HG03135 (cell line): ENCODE results near the gene CCNI.
"Not testable (repeated sequence)": the region's sequence is repeated elsewhere in the genome, so short reads cannot be mapped to it uniquely, and the experiment has no call there.

Experiments
- ATAC-seq: cut with Tn5 transposase; IDR thresholded peaks from one replicate; pipeline ENCODE4 v1.9.1; 2021; ENCODE audit warnings: mild to moderate bottlenecking, moderate library complexity; ENCODE audit not compliant: unreplicated experiment

Gene CCNI, protein sequence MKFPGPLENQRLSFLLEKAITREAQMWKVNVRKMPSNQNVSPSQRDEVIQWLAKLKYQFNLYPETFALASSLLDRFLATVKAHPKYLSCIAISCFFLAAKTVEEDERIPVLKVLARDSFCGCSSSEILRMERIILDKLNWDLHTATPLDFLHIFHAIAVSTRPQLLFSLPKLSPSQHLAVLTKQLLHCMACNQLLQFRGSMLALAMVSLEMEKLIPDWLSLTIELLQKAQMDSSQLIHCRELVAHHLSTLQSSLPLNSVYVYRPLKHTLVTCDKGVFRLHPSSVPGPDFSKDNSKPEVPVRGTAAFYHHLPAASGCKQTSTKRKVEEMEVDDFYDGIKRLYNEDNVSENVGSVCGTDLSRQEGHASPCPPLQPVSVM

DNA sequence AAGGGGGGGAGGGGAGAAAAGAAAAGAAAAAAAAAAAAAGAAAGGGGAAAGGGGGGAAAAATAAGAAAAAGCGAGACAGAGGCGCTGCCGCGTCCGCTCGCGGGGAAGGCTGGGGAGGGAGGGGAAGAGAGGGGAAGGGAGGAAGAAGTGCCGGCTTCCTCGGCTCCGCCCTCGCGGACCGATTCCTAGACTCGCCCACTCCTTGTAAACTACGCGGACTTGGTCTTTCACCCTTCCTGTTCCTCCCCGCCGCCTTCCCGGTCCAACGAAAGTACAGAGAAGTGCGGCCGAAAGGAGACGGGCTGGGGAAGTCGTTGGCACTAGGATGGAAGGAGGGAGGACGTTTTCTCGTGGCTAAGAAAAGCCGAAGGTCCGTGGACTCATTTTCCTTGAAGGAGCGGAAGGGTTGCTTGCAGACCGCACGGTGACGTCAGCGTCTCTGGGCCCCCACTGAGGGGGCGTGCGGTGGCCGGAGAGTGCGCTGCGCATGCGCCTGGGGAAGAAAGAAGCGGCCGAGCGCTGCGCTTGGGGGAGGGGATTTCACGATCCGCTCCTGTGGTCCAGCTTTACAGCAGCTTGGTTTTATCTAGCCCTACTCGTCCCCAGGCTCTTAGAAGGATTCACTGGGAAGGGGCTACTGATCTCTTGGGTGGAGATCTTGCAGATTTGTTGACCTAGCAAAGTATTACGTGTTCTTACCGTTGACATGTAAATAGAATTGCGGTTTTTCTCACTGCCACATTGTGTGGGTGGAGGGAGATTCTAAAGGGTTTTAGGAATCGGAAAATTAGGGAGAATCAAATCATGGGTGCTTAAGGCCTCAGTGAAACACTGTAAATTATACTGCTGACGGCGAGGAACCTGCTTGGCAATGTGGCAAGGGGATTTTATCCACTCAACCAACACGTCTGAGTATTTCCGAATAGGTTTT, at the start of gene CCNI:
Gene CCNI (minus strand): TSS at position 121 of the 931 bp plus-strand sequence. CDS start 9,627 bp downstream, outside the sequence.
- peak; percentile 66 for ATAC-seq

DNA sequence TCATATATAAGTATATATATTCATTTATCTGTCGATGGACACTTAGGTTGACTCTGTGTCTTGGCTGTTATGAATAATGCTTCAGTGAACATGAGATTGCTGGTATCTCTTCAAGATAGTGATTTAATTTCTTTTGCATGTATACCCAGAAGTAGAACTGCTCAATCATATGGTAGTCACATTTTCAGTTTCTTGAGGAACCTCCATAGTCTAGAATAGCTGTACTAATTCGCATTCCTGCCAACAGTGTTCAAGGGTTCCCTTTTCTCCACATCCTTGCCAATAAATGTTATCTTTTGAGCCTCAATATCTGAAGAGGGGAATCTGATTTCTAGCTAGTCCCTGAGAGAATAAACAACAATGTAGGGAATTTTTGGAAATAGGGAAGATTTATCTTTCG, 48.8 kb upstream of the CCNI start:
- no peak for ATAC-seq

DNA sequence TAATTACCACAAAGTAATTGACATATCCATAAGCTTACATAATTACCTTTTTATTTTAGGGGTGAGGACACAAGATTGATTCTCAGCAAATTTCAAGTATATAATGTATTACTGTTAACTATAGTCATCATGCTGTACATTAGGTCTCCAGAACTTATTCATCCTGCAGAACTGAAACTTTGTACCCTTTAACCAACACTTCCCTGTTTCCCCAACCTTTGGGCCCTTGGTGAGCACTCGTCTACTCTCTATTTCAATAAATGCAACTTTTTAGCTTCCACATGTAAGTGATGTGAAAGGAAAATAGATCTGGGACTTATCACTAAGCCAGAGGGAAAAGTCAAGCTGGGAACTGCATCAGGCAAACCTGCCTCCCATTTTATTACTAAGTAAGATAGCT, 47.6 kb upstream of the CCNI start:
- ATAC-seq: no peak

DNA sequence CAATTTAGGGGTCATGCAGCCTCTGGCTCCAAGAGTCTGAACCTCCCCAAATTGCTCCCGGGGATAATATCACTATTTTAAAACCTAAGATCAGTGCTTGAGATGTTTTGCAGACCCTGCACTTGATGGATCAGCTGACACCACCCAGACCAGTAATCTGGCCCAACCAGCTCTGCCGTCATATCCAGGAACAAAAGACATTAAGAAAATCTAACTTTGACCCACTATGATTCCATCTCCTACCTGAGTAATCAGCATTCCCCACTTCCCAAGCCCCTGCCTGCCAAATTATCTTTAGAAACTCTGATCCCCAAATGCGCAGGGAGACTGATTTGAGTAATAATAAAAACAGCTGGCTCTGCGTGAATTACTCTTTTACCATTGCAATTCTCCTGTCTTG, 46.9 kb upstream of the CCNI start:
- ATAC-seq: no peak

DNA sequence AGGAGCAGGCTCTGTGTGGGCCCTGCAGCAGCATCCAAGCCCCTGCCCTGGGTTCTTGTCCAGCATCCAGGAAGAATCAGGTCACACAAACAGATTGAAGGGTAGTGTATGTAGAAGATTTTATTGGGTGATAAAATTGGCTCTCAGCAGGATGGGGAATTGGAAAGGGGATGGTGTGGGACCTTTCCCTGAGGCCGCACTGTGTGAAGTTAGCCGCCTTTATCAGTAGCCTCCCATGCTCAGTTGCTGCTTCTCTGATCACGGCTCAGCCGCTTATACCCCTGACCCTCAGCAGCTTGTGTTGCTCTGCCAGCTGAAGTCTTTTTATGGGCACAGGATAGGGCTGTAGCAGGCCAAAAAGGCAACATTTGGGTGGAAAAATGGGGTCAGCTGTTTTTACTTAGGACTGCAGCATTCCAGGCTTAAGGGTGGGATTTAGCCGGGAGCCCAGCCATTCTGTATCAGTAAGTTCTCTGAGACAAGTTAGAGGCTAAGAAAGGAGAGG, 46.0 kb upstream of the CCNI start:
- no peak for ATAC-seq

DNA sequence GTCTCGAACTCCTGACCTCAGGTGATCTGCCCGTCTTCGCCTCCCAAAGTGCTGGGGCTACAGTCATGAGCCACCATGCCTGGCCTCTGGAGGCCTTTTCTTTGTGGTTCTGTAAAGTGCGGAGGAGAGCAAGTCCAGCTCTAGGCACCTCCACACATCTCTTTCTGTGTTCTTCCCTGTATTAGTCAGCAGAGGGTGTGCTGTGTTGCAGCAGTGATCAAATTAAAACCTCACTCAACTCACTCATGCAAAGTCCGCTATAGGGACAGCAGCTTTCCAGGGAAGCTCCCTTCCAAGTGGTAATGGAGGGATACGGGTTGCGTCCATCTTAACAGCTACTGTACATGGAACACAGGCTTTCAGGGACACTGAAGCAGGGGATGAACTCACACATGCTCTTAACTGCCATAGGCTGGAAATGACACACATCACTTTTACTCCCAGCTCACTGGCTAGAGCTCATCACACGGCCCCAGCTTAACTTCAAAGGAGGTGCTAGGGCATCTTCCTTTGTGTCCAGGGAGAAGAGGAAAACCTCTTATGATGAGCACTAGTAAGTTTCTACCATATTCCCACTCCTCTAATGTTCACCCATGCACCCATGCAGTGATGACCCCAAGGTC, 45.2 kb upstream of the CCNI start:
- no peak for ATAC-seq

DNA sequence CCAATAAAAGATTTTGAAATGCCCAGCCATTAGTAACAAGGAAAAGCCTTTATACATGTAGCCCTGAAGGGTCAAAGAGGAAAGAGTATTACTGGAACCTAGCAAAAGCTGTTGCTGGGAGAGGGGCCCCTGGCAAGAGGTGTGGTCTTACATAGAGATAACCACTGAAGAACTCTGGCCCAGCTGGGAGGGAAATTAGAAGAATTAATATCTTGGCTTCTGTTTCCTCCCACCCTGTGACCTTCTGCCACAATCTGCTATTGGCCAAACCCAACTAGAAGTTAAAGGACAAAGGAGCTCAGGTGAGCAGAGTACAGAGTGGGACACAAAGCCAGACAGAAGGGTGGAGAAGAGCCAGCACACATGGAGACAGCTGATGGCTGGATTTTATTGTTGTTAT, 41.9 kb upstream of the CCNI start:
- ATAC-seq: no peak

DNA sequence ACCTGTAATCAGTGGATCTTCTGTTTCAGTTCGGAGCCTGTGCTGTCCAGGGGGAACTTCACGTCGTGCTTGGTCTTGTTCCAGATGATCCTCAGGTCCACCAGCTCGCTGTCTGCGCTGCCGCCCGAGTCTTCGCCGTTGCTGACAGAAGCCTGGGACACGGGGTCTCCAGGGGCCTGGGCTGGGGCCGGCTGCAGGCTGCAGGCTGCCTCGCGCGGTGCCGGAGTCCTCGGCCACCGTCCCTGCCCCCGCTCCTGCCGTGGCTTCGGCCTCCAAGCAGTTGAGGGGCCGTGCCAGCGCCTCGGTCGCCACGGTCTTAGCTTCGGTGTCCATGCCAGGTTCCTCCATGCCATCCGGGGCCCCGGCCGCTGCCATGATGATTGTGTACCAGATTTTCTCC, 37.3 kb upstream of the CCNI start:
- no peak for ATAC-seq

DNA sequence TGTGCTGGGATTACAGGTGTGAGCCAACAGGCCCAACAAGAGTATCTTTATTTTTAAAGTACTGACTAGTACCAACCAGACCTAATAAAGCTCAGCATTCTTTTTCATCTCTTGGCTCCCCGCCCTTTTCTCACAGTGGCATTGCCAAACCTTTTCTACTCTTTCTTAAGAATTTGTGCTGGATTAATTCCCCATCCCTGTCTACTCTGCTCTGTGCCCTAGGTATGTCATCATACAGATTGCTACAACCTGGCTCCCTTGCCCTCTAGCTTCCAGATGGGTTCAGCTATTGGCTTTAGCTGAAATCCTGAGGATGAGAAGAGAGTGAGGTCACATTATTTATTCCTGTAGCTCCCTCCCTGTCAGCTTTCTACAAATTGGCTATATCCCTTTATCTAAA, 34.9 kb upstream of the CCNI start:
- ATAC-seq: no peak

DNA sequence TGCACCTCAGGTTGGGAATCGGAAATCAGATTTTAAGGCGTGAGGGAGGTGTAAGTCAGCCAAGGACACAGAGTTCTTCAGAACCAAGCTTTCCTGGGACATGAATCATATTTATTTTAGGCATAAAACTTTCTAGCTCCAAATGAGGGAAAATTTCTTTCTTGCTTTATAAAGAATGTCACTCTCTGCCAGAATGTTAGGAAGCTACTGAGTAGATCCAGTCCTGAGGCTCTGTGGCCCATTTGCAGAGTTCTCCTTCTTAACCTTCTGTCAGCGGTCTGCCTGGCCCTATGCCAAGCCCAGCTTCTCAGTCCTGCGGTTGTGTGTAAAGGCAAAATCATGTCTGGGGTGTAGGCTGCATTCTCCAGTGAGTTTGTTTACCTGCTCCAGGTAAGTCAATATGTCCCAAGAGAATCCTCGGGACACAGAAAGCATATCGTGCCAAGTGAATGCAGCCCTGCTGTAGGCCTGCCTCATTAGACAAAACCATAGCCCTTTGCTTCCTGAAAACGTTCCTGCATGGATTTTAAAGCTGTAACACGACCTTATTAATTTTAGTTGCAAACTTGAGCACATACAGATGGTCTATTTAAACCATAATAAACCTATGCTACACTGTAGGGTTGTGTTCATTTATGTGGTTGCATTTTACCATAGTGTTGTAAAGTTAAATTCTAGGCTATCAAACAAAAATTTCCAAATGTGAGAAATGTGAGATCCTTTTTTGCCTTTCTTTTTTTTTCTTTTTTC, 29.2 kb upstream of the CCNI start:
- no peak for ATAC-seq

DNA sequence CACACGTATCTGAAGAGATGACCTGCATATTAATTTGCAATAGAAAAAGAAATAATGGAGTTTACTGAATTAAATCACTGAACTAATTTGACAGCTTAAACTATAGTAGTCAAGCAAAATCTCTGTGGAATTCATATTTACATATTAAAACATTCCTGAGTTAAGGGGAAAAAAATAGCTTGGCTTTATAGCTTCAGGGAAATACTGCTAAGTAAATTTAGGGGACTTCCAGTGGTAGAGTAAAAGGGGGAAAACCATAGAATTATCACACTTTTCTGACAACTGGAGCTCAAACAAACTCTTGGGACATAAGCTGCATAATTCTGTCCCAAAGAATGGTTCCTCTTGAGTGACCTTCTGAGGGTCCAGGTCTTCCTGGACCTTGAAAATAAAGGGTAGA, 28.6 kb upstream of the CCNI start:
- ATAC-seq: no peak

DNA sequence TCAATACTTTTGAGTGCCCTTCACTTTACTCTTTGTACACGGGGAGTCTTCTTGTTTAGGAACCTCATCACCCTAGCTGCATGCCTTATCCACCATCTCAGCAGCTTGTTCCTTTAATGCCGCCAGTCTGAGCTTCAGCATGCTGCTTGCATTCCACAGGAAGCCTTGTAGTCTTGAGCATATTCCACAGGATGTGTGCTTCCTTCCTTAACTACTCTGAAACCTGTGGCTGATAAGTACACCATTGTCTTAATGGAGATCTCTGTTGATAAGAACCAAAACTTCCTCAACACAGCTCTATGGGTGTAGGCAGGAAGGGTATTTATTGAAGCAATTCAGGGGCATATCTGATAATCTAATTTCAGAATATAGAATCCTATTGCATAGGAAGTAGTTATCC, 24.4 kb upstream of the CCNI start:
- ATAC-seq: no peak

DNA sequence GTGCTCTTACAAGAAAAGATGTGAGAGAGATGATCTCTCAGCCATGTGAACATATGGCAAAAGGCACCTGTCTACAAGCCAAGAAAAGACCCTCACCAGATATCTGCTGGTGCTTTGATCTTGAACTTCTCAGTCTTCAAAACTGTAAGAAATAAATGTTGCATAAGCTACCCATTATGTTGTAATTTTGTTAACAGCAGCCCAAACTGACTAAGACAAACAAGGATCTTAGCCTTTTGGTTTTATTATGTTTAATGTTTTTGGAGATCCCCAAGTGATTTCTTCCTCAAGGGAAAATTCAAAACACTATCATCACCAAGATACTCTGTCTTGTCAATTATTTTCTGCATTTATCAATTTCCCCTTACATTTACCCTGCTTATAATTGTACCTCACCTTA, 21.8 kb upstream of the CCNI start:
- ATAC-seq: no peak

DNA sequence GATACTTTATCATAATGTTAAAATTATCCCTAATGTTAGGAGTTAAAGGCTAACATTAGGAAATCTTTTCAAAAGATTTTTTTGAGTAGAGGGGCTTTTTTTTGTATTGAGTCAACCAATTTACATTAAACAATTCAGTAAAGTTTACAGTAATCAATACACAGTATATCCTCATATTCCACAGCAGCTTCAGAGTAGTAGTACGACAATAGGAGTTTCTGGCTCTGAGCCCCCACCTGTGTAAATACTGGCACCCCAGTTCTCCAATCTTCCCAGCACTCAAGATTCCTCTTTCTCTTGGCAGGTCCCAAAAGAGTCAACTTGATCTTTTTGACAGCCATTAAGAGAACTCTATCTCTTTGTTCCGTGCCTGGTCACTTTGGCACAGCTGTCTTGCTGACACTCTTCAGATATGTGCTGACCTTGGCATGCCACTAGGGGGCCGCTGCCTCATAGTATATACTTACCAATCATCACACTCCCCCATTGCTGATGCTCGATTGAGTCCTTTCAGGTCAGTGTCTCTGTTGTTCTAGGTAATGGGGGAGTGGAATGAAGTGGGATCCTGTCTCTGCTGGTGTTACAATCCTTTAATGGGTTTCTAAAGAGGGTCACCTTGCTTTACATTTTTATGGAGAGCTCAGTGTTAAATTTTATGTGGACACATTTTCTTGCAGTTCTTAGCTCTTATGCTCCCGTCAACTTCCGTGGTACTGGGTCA, 19.5 kb upstream of the CCNI start:
- ATAC-seq: peak; percentile 99

DNA sequence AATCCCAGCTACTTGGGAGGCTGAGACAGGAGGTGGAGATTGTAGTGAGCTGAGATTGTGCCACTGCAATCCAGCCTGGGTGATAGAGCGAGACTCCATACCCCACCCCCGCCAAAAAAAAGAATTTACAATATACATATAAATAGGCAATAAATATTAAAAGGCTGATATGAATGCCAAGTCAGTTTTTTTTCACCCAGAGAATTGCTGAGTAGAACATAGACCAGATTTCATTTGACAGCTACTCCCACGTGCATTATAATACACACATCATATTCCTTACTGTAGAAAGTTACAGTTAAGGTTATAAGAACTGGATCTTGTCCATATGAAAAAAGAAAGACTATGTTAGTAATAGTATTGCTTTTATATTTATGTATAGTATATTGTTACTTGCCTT, 18.7 kb upstream of the CCNI start:
- no peak for ATAC-seq

DNA sequence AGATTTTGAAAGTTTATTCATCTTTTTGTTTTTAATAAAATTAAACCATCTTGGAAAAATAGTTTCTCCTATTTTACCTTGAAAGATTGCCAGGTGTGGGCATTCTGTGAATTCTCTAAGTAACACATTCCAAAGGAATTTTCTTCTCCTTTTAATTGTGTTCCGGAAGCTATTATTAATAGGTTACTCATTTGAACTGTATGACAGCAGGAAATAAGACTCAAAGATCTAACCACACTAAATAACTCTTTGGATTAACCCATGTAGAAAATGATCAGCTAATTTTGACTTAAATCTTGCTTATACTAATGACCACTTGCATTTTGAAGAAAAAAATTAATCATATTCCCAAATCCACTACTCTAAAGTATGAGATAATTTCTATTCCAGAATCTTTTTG, 17.6 kb upstream of the CCNI start:
- ATAC-seq: no peak

DNA sequence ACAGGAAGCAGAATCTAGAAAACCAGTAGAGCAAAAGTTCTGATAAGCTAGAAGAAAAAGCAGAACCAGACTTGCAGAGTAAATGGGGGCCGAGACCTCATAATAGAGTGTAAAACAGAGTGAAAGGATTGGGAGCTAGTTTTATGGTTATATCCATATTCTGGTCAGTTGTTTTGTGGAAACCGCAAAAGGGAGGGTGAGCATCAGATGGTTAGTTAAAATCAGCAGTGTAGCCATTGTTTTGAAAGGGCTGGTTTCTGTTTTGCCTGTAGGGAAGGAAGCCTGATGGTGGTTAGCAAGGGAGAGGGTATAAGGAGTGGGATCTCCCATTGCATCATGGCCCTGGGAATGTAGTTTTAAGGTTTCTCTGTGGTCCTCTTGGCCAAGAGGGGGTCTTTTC, 17.2 kb upstream of the CCNI start:
- peak; percentile 48 for ATAC-seq

DNA sequence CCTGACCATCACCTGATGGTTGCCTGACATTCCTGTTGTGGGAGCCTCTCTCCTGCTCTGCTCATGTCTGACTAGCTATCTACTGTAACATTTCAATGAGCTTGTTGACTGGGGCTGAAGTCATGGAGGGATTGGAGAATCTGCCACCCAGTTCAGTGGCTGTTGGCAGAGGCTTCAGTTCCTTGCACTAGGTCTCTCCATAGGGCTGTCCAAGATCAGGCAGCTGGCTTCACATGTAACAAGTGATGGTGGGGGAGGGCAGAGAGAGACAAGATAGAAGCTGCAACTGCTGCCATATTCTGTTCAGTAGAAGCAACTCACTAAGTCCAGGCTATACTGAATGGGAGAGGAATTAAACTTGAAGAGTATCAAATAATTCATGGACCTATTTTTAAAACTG, 14.1 kb upstream of the CCNI start:
- ATAC-seq: no peak

DNA sequence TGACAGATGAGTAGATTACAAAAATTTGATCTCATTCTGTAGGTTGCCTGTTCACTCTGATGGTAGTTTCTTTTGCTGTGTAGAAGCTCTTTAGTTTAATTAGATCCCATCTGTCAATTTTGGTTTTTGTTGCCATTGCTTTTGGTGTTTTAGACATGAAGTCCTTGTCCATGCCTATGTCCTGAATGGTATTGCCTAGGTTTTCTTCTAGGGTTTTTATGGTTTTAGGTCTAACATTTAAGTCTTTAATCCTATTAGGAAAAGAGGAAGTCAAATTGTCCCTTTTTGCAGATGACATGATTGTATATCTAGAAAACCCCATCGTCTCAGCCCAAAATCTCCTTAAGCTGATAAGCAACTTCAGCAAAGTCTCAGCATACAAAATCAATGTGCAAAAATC, 11.2 kb upstream of the CCNI start:
- ATAC-seq: not testable (repeated sequence)

DNA sequence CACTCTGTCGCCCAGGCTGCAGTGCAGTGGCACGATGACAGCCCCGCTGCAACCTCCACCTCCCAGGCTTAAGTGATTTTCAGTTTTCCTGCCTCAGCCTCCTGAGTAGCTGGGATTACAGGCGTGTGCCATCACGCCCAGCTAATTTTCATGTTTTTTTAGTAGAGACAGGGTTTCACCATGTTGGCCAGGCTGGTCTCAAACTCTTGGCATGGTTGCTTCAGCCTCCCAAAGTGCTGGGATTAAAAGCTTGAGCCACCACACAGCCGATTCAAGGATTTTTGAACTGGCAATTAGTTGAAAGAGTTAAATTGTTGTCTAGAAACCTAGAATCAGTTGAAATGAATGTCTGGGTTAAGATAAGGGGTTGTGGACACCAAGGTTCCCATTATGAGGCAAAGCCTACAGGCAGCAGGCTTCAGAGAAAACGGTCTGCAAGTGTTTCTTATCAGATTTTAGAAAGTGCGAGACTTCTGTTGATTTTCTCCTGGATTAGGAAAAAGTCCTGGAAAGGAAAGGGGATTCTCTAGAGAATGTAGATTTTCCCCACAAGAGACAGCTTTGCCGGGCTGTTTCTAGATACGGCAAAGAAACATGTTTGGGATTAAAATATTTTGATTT, 8.3 kb upstream of the CCNI start:
- ATAC-seq: no peak
